ENCODE data around the gene RPL7A.

Gene RPL7A

DNA sequence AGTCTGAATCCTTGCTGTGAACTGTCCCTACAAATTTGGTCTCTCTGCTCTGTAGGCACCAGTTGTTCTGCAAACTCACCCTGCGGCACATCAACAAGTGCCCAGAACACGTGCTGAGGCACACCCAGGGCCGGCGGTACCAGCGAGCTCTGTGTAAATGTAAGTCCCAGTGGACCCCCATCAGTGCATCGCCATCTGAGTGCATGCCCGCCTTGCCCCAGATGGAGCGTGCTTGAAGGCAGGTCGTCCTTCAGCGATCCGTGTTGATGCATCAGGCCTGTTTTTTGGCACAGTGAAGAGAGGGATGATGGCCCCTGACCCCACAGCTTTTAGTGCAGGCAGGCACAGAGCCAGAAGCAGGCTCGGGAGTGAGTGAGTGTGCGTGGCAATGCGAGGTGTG lies 9.6 kb downstream of the RPL7A start:
- peak overlapping the region; percentile 77 for H3K4me3 Mint-ChIP-seq
- H3K9me3 Mint-ChIP-seq, result no peaks in the 10 kb centered on the region
- TF ChIP-seq, protein P1, sequence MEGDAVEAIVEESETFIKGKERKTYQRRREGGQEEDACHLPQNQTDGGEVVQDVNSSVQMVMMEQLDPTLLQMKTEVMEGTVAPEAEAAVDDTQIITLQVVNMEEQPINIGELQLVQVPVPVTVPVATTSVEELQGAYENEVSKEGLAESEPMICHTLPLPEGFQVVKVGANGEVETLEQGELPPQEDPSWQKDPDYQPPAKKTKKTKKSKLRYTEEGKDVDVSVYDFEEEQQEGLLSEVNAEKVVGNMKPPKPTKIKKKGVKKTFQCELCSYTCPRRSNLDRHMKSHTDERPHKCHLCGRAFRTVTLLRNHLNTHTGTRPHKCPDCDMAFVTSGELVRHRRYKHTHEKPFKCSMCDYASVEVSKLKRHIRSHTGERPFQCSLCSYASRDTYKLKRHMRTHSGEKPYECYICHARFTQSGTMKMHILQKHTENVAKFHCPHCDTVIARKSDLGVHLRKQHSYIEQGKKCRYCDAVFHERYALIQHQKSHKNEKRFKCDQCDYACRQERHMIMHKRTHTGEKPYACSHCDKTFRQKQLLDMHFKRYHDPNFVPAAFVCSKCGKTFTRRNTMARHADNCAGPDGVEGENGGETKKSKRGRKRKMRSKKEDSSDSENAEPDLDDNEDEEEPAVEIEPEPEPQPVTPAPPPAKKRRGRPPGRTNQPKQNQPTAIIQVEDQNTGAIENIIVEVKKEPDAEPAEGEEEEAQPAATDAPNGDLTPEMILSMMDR (IDR thresholded peaks at IDR 0.05), result no peak
- H3K27me3 Mint-ChIP-seq (ENCODE audit: low read depth, poor library complexity), result no peaks in the 10 kb centered on the region
- DNase-seq, result no peak
- H3K36me3 Mint-ChIP-seq (ENCODE audit: low read depth), result peaks cover 25% of the 10 kb centered on the region
- H3K4me1 Mint-ChIP-seq, result peaks cover 21% of the 10 kb centered on the region
- H3K27ac Mint-ChIP-seq, result no peak overlapping the region

DNA sequence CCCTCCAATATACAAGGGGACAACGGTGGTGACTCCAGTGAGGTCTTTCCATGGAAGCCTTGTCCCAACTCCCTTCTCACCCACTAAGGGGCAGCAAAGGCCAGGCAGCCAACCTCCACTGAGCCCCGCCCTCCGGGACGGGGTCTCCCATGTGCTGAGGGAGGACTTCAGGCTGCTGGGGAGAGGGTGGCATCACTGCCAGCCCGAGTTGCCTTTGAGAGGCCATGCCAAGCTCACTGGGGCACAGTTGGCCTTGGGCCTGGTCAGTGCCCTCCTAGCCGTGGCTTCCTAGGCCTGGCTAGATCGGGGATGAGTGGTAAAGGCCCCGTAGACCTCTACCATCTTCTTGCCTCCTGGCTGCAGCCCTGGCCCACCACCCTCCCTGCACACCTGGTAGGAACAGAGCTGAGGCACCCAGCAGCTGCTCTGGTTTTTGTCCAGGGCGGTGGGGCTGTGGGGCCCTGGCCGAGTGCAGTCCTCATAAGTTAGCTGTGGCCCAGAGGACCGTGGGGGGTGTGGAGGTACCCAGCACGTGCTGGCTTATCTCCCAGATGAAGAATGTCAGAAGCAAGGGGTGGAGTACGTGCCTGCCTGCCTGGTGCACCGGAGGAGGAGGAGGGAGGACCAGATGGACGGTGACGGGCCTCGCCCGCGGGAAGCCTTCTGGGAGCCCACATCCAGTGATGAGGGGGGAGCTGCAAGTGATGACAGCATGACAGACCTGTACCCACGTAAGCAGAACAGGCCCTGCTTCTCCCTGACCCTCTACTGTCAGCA lies 11.6 kb downstream of the RPL7A start:
- Mint-ChIP-seq H3K4me3 (no peak overlapping the region), H3K27ac (no peak overlapping the region), H3K36me3 (ENCODE audit: low read depth) (peaks cover 31% of the 10 kb centered on the region), H3K9me3 (no peaks in the 10 kb centered on the region), H3K27me3 (ENCODE audit: low read depth, poor library complexity) (no peaks in the 10 kb centered on the region), H3K4me1 (peaks cover 34% of the 10 kb centered on the region)
- TF ChIP-seq, protein P1 (IDR thresholded peaks at IDR 0.05), result no peak
- DNase-seq, result peak; percentile 42

DNA sequence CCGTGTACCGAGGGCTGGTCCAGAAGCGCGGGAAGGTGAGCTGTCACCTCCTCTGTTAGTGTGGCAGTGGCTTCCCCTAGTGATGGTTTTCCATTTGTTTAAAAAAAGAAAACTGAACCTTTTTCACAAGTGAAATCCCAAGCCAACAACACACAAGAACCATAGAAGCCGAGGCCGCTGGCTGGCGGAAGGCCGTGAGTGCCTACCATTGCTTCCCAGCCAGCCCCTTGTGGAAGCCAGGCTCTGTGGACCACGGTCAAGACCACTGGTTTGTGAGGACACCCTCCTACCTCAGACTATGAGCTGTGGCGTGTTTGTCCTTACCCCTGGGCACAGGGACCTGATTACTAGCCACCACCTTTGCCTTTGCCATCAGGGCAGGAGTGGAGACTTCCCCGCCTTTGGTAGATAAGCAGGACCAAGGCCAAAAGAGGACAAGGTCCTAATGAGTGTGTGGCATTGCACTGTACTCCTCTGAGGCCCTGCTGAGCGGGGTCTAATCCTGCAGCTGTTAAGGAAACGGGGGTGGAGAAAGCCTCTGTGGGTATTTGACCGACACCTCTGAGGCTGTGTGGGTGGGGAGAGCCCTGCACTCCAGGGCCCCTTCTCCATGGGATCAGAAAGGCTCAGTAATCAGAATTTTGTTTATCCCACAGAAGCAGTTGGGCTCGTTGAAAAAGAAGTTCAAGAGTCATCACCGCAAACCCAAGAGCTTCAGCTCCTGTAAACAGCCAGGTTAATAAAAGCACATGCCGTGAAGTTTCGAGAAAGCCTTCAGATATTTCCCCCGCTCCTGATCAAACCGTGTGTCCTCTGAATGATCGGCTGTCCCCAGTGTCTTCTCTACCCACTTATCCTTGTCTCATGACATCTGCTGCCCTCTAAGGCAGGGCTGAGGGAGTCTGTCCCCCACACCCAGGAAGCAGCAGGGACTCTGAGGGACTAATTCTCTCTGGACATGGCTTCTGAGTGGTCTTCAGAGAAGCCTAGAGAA lies 12.7 kb downstream of the RPL7A start:
- Mint-ChIP-seq H3K27me3 (ENCODE audit: low read depth, poor library complexity) (no peaks in the 10 kb centered on the region), H3K27ac (peak overlapping the region; percentile 86), H3K36me3 (ENCODE audit: low read depth) (peaks cover 41% of the 10 kb centered on the region), H3K4me1 (peaks cover 34% of the 10 kb centered on the region), H3K9me3 (no peaks in the 10 kb centered on the region), H3K4me3 (no peak overlapping the region)
- DNase-seq, result no peak
- TF ChIP-seq, protein P1 (IDR thresholded peaks at IDR 0.05), result no peak

DNA sequence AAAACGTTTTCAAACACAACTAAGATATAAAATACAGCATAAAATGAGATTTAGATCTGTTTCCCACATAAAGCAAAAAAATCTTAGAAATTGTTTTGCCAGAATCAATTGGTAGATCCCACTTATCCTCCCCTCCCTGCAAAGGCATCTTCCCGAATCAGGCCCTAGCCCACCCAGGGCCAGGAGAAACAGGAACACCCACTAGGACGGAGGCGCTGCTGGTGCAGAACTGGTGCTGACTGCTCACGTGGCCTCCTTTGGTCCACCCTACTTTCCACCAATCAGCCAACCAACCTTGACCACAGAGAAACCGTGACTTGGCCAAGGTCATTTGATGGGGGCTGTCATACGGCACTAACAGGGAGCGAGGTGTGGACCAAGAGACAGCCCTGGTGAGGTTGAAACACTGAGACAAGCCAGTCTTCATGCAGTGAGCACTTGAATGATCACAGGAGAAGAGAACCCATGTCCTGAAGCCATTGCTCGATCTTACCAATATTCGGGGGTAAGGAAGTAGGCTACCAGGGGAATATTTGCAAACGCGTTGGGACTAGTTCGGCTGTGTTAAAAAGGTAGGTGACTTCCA lies 13.6 kb downstream of the RPL7A start:
- DNase-seq, result no peak
- peaks cover 46% of the 10 kb centered on the region for H3K36me3 Mint-ChIP-seq (ENCODE audit: low read depth)
- no peaks in the 10 kb centered on the region for H3K27me3 Mint-ChIP-seq (ENCODE audit: low read depth, poor library complexity)
- H3K27ac Mint-ChIP-seq, result peak overlapping the region; percentile 43
- TF ChIP-seq, protein P1 (IDR thresholded peaks at IDR 0.05), result no peak
- peaks cover 34% of the 10 kb centered on the region for H3K4me1 Mint-ChIP-seq
- H3K4me3 Mint-ChIP-seq, result no peak overlapping the region
- H3K9me3 Mint-ChIP-seq, result no peaks in the 10 kb centered on the region

DNA sequence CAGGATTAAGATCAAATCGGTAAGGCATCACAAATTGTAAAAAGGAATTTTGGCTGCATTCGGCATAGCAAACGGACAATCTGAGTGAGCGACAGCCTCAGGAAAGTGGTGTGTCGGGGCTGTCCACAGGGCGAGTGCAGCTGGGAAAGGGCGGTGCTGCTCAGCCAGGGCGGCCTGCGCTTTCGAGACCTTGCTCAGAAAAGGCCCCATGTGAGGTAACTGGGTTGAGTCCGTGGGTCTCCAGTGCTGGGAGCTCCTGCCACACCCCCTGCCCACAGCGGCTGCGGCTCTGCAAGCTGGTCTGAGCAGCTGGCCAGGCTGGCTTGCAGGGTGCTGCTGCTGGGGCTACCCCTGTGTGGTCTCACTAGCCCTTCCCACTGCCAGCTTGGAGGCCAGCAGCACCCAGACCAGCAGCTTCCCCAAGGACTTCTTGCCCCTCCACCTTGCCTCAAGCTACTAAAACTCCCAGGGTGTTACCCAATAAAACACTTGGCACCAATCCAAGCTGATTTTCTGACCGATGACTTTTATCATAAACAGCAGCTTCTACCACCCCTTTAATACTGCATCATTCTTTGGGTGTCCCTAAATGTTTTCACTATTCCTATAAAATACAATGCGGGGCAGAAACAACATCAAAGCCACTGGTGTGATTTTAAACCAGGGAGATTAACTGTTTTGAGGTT lies 14.5 kb downstream of the RPL7A start:
- TF ChIP-seq, protein P1 (IDR thresholded peaks at IDR 0.05), result no peak
- Mint-ChIP-seq H3K4me3 (no peak overlapping the region), H3K4me1 (peaks cover 27% of the 10 kb centered on the region), H3K27ac (peak overlapping the region; percentile 51), H3K27me3 (ENCODE audit: low read depth, poor library complexity) (no peaks in the 10 kb centered on the region), H3K36me3 (ENCODE audit: low read depth) (peaks cover 46% of the 10 kb centered on the region), H3K9me3 (no peaks in the 10 kb centered on the region)
- DNase-seq, result no peak

All from nephron progenitor cell (in vitro differentiated cells).